Neural progenitor cell (in vitro differentiated cells): ENCODE measurements around the gene MICU2. TPM values are rescaled to one million over a fixed set of nuclear protein-coding genes. Genes with fewer than 3 reads are reported as not detected.

Experiments
- DNase-seq: peaks from one replicate; pipeline ENCODE4 v3.0.0-alpha.2; 2016; ENCODE audit warnings: low spot score
- H2AFZ ChIP-seq: fragments of 200-600 bp; sonication (generic); replicated peaks from 2 replicates; pipeline ENCODE4 v1.6.1; 2016; ENCODE audit warnings: antibody characterized with exemption
- H3F3A ChIP-seq: fragments of 200-600 bp; sonication (generic); 2 replicates; pipeline ENCODE4 v1.6.1; 2016; ENCODE audit warnings: antibody characterized with exemption, low read depth
- H3K27ac ChIP-seq: fragments of 200-600 bp; sonication (generic); 2 replicates; pipeline ENCODE4 v1.5.1; 2016; ENCODE audit warnings: mild to moderate bottlenecking
- H3K27me3 ChIP-seq: fragments of 200-600 bp; sonication (generic); 2 replicates; pipeline ENCODE4 v1.6.1; 2016; ENCODE audit warnings: mild to moderate bottlenecking, moderate library complexity
- H3K36me3 ChIP-seq: fragments of 200-600 bp; sonication (generic); 2 replicates; pipeline ENCODE4 v1.5.1; 2016
- H3K4me1 ChIP-seq: fragments of 200-600 bp; sonication (generic); 2 replicates; pipeline ENCODE4 v1.6.1; 2016; ENCODE audit warnings: mixed run types
- H3K4me2 ChIP-seq: fragments of 200-600 bp; sonication (generic); 2 replicates; pipeline ENCODE4 v1.6.1; 2016
- H3K4me3 ChIP-seq: fragments of 200-600 bp; sonication (generic); 2 replicates; pipeline ENCODE4 v1.5.1; 2016
- H3K79me2 ChIP-seq: fragments of 200-600 bp; sonication (generic); 2 replicates; pipeline ENCODE4 v1.6.1; 2016; ENCODE audit warnings: low read depth
- H3K9ac ChIP-seq: fragments of 200-600 bp; sonication (generic); 2 replicates; pipeline ENCODE4 v1.6.1; 2016
- H3K9me3 ChIP-seq: fragments of 200-600 bp; sonication (generic); 2 replicates; pipeline ENCODE4 v1.5.1; 2016; ENCODE audit warnings: low read depth
- H4K20me1 ChIP-seq: fragments of 200-600 bp; sonication (generic); 2 replicates; pipeline ENCODE4 v1.6.1; 2016; ENCODE audit warnings: low read depth
- H3K27ac Mint-ChIP-seq: 3 replicates; pipeline ENCODE4 v1.8.0; 2021; ENCODE audit warnings: mixed read lengths
- H3K27me3 Mint-ChIP-seq: 2 replicates; pipeline ENCODE4 v1.8.0; 2022; ENCODE audit warnings: low read depth, mild to moderate bottlenecking, inconsistent platforms, moderate library complexity, mixed read lengths; ENCODE audit not compliant: insufficient read depth
- H3K36me3 Mint-ChIP-seq: 3 replicates; pipeline ENCODE4 v1.8.0; 2021; ENCODE audit warnings: mixed read lengths
- H3K4me1 Mint-ChIP-seq: 3 replicates; pipeline ENCODE4 v1.8.0; 2021; ENCODE audit warnings: mixed read lengths
- H3K4me3 Mint-ChIP-seq: 3 replicates; pipeline ENCODE4 v1.8.0; 2021; ENCODE audit warnings: mild to moderate bottlenecking, moderate library complexity, mixed read lengths
- H3K9me3 Mint-ChIP-seq: 3 replicates; pipeline ENCODE4 v1.8.0; 2020; ENCODE audit warnings: mixed read lengths
- CTCF ChIP-seq: fragments of 200-600 bp; sonication (generic); IDR thresholded peaks from 2 replicates; pipeline ENCODE4 v1.5.1; 2017; ENCODE audit warnings: antibody characterized with exemption, mild to moderate bottlenecking
- EZH2 ChIP-seq: fragments of 200-600 bp; sonication (generic); IDR thresholded peaks from 2 replicates; pipeline ENCODE4 v1.6.1; 2017; ENCODE audit warnings: antibody characterized with exemption, mild to moderate bottlenecking, moderate library complexity
- EZH2phosphoT487 ChIP-seq: fragments of 200-600 bp; sonication (generic); IDR thresholded peaks from 2 replicates; pipeline ENCODE4 v1.6.1; 2017; ENCODE audit warnings: antibody characterized with exemption
- total RNA-seq: library from RNA; depleted of rRNA; stranded (reverse); fragments of >200 nt; gene quantifications from 2 replicates; pipeline ENCODE4 v1.2.3, GENCODE V29; 2015; ENCODE audit warnings: low replicate concordance

MICU2 gene
- 112 and 121 TPM in 2 replicates for total RNA-seq

- peak; percentile 96 for DNase-seq
- TF ChIP-seq EZH2phosphoT487, result no peak
- no peak for TF ChIP-seq EZH2
- TF ChIP-seq CTCF, result no peak
- Histone ChIP-seq H4K20me1 (no peaks in the 10 kb centered on the region), H3K9me3 (no peaks in the 10 kb centered on the region), H3K4me3 (peak within 1 kb of the TSS; percentile 76), H3K27ac (peak within 1 kb of the TSS; percentile 95), H3K9ac (peak within 1 kb of the TSS; percentile 79), H3K4me1 (peaks cover 4% of the 10 kb centered on the region), H3K4me2 (peak within 1 kb of the TSS; percentile 87), H3K27me3 (peaks cover 27% of the 10 kb centered on the region), H2AFZ (peak within 1 kb of the TSS; percentile 98), H3K79me2 (peaks cover 47% of the 10 kb centered on the region), H3K36me3 (peaks cover 3% of the 10 kb centered on the region), H3F3A (peaks cover 9% of the 10 kb centered on the region)
- no peaks in the 10 kb centered on the region for H3K27me3 Mint-ChIP-seq
- peak within 1 kb of the TSS; percentile 81 for H3K27ac Mint-ChIP-seq
- peaks cover 2% of the 10 kb centered on the region for H3K9me3 Mint-ChIP-seq
- peaks cover 15% of the 10 kb centered on the region for H3K36me3 Mint-ChIP-seq
- peaks cover 12% of the 10 kb centered on the region for H3K4me1 Mint-ChIP-seq
- peak within 1 kb of the TSS; percentile 95 for H3K4me3 Mint-ChIP-seq
Observed at GRCh38 chr13:21603531-21604448, at the start of gene MICU2. TSS of gene MICU2 (minus strand) at chr13:21604170. CDS start at chr13:21604148, 22 bp downstream.

GRCh38 chr13:21641629-21642028 is 37.7 kb upstream of the MICU2 start:
- Histone ChIP-seq H3K9me3 (no peaks in the 10 kb centered on the region), H3K4me2 (no peak overlapping the region), H3K27ac (no peak overlapping the region), H3K4me1 (peaks cover 17% of the 10 kb centered on the region), H3K9ac (no peak overlapping the region), H3K79me2 (no peaks in the 10 kb centered on the region), H4K20me1 (no peaks in the 10 kb centered on the region), H3K4me3 (no peak overlapping the region), H3K36me3 (no peaks in the 10 kb centered on the region), H3F3A (peaks cover 10% of the 10 kb centered on the region), H2AFZ (no peak overlapping the region), H3K27me3 (no peaks in the 10 kb centered on the region)
- no peak for TF ChIP-seq EZH2
- TF ChIP-seq CTCF, result no peak
- TF ChIP-seq EZH2phosphoT487, result no peak
- Mint-ChIP-seq H3K27ac (no peak overlapping the region), H3K9me3 (no peaks in the 10 kb centered on the region), H3K4me3 (no peak overlapping the region), H3K27me3 (peaks cover 2% of the 10 kb centered on the region), H3K4me1 (peaks cover 7% of the 10 kb centered on the region), H3K36me3 (no peaks in the 10 kb centered on the region)
- DNase-seq, result no peak

GRCh38 chr13:21639561-21639960 is 35.6 kb upstream of the MICU2 start:
- Mint-ChIP-seq H3K27me3 (peaks cover 2% of the 10 kb centered on the region), H3K4me3 (no peak overlapping the region), H3K4me1 (peaks cover 7% of the 10 kb centered on the region), H3K9me3 (no peaks in the 10 kb centered on the region), H3K27ac (no peak overlapping the region), H3K36me3 (no peaks in the 10 kb centered on the region)
- H3K4me3 ChIP-seq, result no peak overlapping the region
- no peaks in the 10 kb centered on the region for H4K20me1 ChIP-seq
- H3F3A ChIP-seq, result peaks cover 10% of the 10 kb centered on the region
- H3K79me2 ChIP-seq, result no peaks in the 10 kb centered on the region
- H3K4me2 ChIP-seq, result peak overlapping the region; percentile 51
- no peaks in the 10 kb centered on the region for H3K27me3 ChIP-seq
- peak overlapping the region; percentile 71 for H3K27ac ChIP-seq
- H3K9me3 ChIP-seq, result no peaks in the 10 kb centered on the region
- peak; percentile 75 for DNase-seq
- no peaks in the 10 kb centered on the region for H3K36me3 ChIP-seq
- TF ChIP-seq EZH2 (no peak), CTCF (no peak), EZH2phosphoT487 (no peak)
- peak overlapping the region; percentile 22 for H2AFZ ChIP-seq
- peaks cover 17% of the 10 kb centered on the region for H3K4me1 ChIP-seq
- H3K9ac ChIP-seq, result no peak overlapping the region
